OCI-LY3 (cell line): Measurements from ENCODE around the gene TPMT.

Experiments used
- CTCF ChIP-seq: fragments of 200-600, 300-600 bp; sonication (generic); IDR thresholded peaks from 2 replicates; pipeline ENCODE4 v1.5.1; 2014; ENCODE audit warnings: antibody characterized with exemption, low read length, low read depth
- EZH2phosphoT487 ChIP-seq: fragments of 200-600 bp; shearing (Covaris generic); IDR thresholded peaks from 2 replicates; pipeline ENCODE4 v1.6.1; 2018; ENCODE audit warnings: antibody characterized with exemption, mixed run types, low read depth

- TF ChIP-seq CTCF: no peak
- no peak for TF ChIP-seq EZH2phosphoT487
These were observed 25.0 kb upstream of the TPMT start for GRCh38 chr6:18179770-18180356.
